Transverse colon (tissue), 4 donors: ENCODE results near the gene TBC1D7. TPM values are rescaled to one million over a fixed set of nuclear protein-coding genes. Genes with fewer than 3 reads are reported as not detected.

Experiments
- DNase-seq: peaks from one replicate; pipeline ENCODE4 v3.0.0-alpha.2; 2019
- H3K27ac ChIP-seq, 4 donors: fragments of 200-600 bp; sonication (generic); 2 replicates each; pipeline ENCODE4 v1.5.1; 2016 to 2018; ENCODE audit warnings: inconsistent platforms in 4 of 4
- H3K27me3 ChIP-seq: fragments of 200-600 bp; sonication (generic); 2 replicates; pipeline ENCODE4 v1.5.1; 2017; ENCODE audit warnings: inconsistent platforms
- H3K36me3 ChIP-seq, 4 donors: fragments of 200-600 bp; sonication (generic); 2 replicates each; pipeline ENCODE4 v1.5.1; 2017 to 2019; ENCODE audit warnings: inconsistent platforms in 4 of 4
- H3K4me1 ChIP-seq, 4 donors: fragments of 200-600 bp; sonication (generic); 2 replicates each; pipeline ENCODE4 v1.5.1; 2017 to 2020; ENCODE audit warnings: inconsistent platforms in 4 of 4
- H3K4me3 ChIP-seq, 4 donors: fragments of 200-600 bp; sonication (generic); 1 replicate in 1 of 4; 2 replicates in 3 of 4; pipeline versions ENCODE4 v1.5.1 to v1.6.1; 2017 to 2019; ENCODE audit warnings: inconsistent platforms in 4 of 4
- H3K9me3 ChIP-seq, 2 donors: fragments of 200-600 bp; sonication (generic); 2 replicates each; pipeline ENCODE4 v1.5.1; 2017 to 2019; ENCODE audit warnings: inconsistent platforms in 2 of 2
- CTCF ChIP-seq, 5 experiments: fragments of 200-600 bp in 3 of 5; fragments of 450-650 bp in 2 of 5; sonication (generic) in 3 of 5; IDR thresholded peaks; 1 replicate in 2 of 5; 2 replicates in 3 of 5; pipeline ENCODE4 v1.5.1; 2016 to 2017; ENCODE audit warnings: antibody characterized with exemption in 5 of 5, inconsistent platforms in 3 of 5, mild to moderate bottlenecking in 2 of 5, moderate library complexity in 1 of 5
- EP300 ChIP-seq: sonication (generic); formaldehyde crosslinking; IDR thresholded peaks from one replicate; pipeline ENCODE4 v1.6.1; 2017; ENCODE audit warnings: antibody characterized with exemption, low read depth
- POLR2A ChIP-seq: fragments of 450-650 bp; IDR thresholded peaks from one replicate; pipeline ENCODE4 v1.6.1; 2016; ENCODE audit warnings: antibody characterized with exemption, mild to moderate bottlenecking, moderate library complexity
- POLR2AphosphoS5 ChIP-seq, 3 donors: sonication (generic); formaldehyde crosslinking; IDR thresholded peaks; one replicate each; pipeline ENCODE4 v1.6.1; 2016; ENCODE audit warnings: antibody characterized with exemption in 3 of 3
- WGBS, 2 donors: methylation state at CpG; one replicate each; pipeline ENCODE4 v1.1.5; 2018; ENCODE audit warnings: low coverage in 1 of 2; 5-methylcytosine and 5-hydroxymethylcytosine counted together
- in situ Hi-C, 4 donors: fragments of 200-750 bp; cut with MboI; loops; one replicate each; pipeline versions ENCODE4 v1.15.0 to v1.15.1; 2017; ENCODE audit warnings: low sequenced_read_pairs in 3 of 4, low pct_ligation_motif_present in 1 of 4, low pct_unique_long_range_greater_than_20kb in 1 of 4
- intact Hi-C: fragments of 100-400 bp; cut with DNase I; formaldehyde crosslinking; loops from one replicate; pipeline ENCODE4 v1.15.1; 2023; ENCODE audit warnings: low total_unique reads
- total RNA-seq, 4 donors: library from RNA; depleted of rRNA; stranded (reverse); fragments of >200 nt; gene quantifications; one replicate each; pipeline ENCODE4 v1.1.0, GENCODE V29; 2016

Gene TBC1D7
- total RNA-seq, 4 donors from 2014 or later, result 10.5 to 39.8 (median 15.0) TPM

GRCh38 chr6:13292774-13293173 lies 35.6 kb downstream of the TBC1D7 start:
- DNase-seq, result no peak
- Histone ChIP-seq H3K4me3 (no peak overlapping the region), H3K9me3 (peaks cover 0 to under 1% of the 10 kb centered on the region in 2 donors), H3K27me3 (no peaks in the 10 kb centered on the region), H3K4me1 (no peaks in the 10 kb centered on the region), H3K27ac (no peak overlapping the region), H3K36me3 (peaks cover 0 to 9% (median 2%) of the 10 kb centered on the region in 4 donors)
- WGBS, 2 donors, result 87 to 100% methylated on average over 1 to 9 of the region's 9 CpGs
- in situ Hi-C loops (no loop called here), intact Hi-C loops (no loop called here)
- TF ChIP-seq EP300 (no peak), POLR2AphosphoS5 (IDR thresholded peaks at IDR 0.05) (no peak), CTCF (IDR thresholded peaks at IDR 0.05) (no peak), POLR2A (no peak)

GRCh38 chr6:13290335-13290734 lies 38.0 kb downstream of the TBC1D7 start:
- H3K4me3 ChIP-seq, result no peak overlapping the region
- in situ Hi-C loops (no loop called here), intact Hi-C loops (no loop called here)
- H3K36me3 ChIP-seq, result peaks cover 0 to 9% (median 2%) of the 10 kb centered on the region in 4 donors
- H3K4me1 ChIP-seq, result no peaks in the 10 kb centered on the region
- TF ChIP-seq POLR2AphosphoS5 (IDR thresholded peaks at IDR 0.05) (no peak), CTCF (IDR thresholded peaks at IDR 0.05) (no peak), EP300 (no peak), POLR2A (no peak)
- DNase-seq, result no peak
- H3K9me3 ChIP-seq, result peaks cover 7 to 9% of the 10 kb centered on the region in 2 donors
- WGBS, 2 donors, result 91% methylated on average over 2 of the region's 2 CpGs; no CpG with 5 or more reads in 1 of the 2 donors
- H3K27ac ChIP-seq, result peak overlapping the region in 2 of 4 donors; percentile 16 to 17
- no peaks in the 10 kb centered on the region for H3K27me3 ChIP-seq

GRCh38 chr6:13289789-13290318 lies 38.5 kb downstream of the TBC1D7 start:
- Histone ChIP-seq H3K4me1 (no peaks in the 10 kb centered on the region), H3K9me3 (peaks cover 7 to 9% of the 10 kb centered on the region in 2 donors), H3K27me3 (no peaks in the 10 kb centered on the region), H3K27ac (peak overlapping the region in 2 of 4 donors; percentile 16 to 17), H3K36me3 (peaks cover 0 to 7% (median 2%) of the 10 kb centered on the region in 4 donors), H3K4me3 (no peak overlapping the region)
- 47 to 55% methylated on average over 6 to 9 of the region's 9 CpGs for WGBS, 2 donors
- intact Hi-C loops, result no loop called here
- peak; percentile 41 for DNase-seq
- in situ Hi-C loops, result no loop called here
- TF ChIP-seq EP300, result no peak
- peak in 1 of 3 donors; percentile 33 for TF ChIP-seq POLR2AphosphoS5 (IDR thresholded peaks at IDR 0.05)

GRCh38 chr6:13288969-13289391 lies 39.4 kb downstream of the TBC1D7 start:
- H3K27me3 ChIP-seq, result no peaks in the 10 kb centered on the region
- TF ChIP-seq POLR2A (no peak), EP300 (no peak), POLR2AphosphoS5 (IDR thresholded peaks at IDR 0.05) (no peak), CTCF (IDR thresholded peaks at IDR 0.05) (no peak)
- intact Hi-C loops (no loop called here), in situ Hi-C loops (no loop called here)
- H3K4me3 ChIP-seq, result no peak overlapping the region
- WGBS, 2 donors, result 80 to 89% methylated on average over 1 to 13 of the region's 13 CpGs
- DNase-seq, result no peak
- peaks cover 7 to 9% of the 10 kb centered on the region in 2 donors for H3K9me3 ChIP-seq
- H3K36me3 ChIP-seq, result peaks cover 0 to 3% (median 0%) of the 10 kb centered on the region in 4 donors
- no peak overlapping the region for H3K27ac ChIP-seq
- no peaks in the 10 kb centered on the region for H3K4me1 ChIP-seq

- in situ Hi-C loops (no loop called here), intact Hi-C loops (no loop called here)
- H3K4me3 ChIP-seq, result no peak overlapping the region
- DNase-seq, result no peak
- TF ChIP-seq EP300 (no peak), CTCF (IDR thresholded peaks at IDR 0.05) (no peak), POLR2A (no peak), POLR2AphosphoS5 (IDR thresholded peaks at IDR 0.05) (no peak)
- no peaks in the 10 kb centered on the region for H3K4me1 ChIP-seq
- peaks cover 7 to 9% of the 10 kb centered on the region in 2 donors for H3K9me3 ChIP-seq
- H3K27me3 ChIP-seq, result no peaks in the 10 kb centered on the region
- H3K36me3 ChIP-seq, result no peaks in the 10 kb centered on the region
- 80 to 96% methylated on average over 4 to 9 of the region's 9 CpGs for WGBS, 2 donors
- H3K27ac ChIP-seq, result no peak overlapping the region
These were observed 39.9 kb downstream of the TBC1D7 start for GRCh38 chr6:13288481-13288880.
